Measurements from ENCODE around the gene CLEC11A. TPM values are rescaled to one million over a fixed set of nuclear protein-coding genes. Genes with fewer than 3 reads are reported as not detected.
A peak's percentile ranks its signal among the peaks of the same experiment; 100 is the strongest.

CLEC11A gene
- total RNA-seq, 1 donor = 23.5 TPM

GRCh38 chr19:50711196-50711595 is 12.0 kb upstream of the CLEC11A start:
- Histone ChIP-seq H3K79me2 (ENCODE audit: insufficient read depth, low read length) (no peaks in the 10 kb centered on the region), H3K27me3 (ENCODE audit: insufficient read depth, low read length) (no peaks in the 10 kb centered on the region), H2AFZ (ENCODE audit: low read length) (no peak overlapping the region), H3K4me1 (ENCODE audit: insufficient read depth, low read length) (no peaks in the 10 kb centered on the region), H3K4me2 (ENCODE audit: insufficient read depth, low read length) (no peak overlapping the region), H3K27ac (ENCODE audit: low read depth, low read length) (no peak overlapping the region), H3K36me3 (ENCODE audit: insufficient read depth, low read length) (no peaks in the 10 kb centered on the region), H4K20me1 (ENCODE audit: insufficient read depth, low read length) (no peaks in the 10 kb centered on the region), H3K4me3 (ENCODE audit: insufficient read depth, low read length) (no peak overlapping the region), H3K9me3 (ENCODE audit: low read depth, low read length) (no peaks in the 10 kb centered on the region)
- no peak for DNase-seq (ENCODE audit: insufficient read length, low spot score, missing footprints)
- TF ChIP-seq, protein P1, sequence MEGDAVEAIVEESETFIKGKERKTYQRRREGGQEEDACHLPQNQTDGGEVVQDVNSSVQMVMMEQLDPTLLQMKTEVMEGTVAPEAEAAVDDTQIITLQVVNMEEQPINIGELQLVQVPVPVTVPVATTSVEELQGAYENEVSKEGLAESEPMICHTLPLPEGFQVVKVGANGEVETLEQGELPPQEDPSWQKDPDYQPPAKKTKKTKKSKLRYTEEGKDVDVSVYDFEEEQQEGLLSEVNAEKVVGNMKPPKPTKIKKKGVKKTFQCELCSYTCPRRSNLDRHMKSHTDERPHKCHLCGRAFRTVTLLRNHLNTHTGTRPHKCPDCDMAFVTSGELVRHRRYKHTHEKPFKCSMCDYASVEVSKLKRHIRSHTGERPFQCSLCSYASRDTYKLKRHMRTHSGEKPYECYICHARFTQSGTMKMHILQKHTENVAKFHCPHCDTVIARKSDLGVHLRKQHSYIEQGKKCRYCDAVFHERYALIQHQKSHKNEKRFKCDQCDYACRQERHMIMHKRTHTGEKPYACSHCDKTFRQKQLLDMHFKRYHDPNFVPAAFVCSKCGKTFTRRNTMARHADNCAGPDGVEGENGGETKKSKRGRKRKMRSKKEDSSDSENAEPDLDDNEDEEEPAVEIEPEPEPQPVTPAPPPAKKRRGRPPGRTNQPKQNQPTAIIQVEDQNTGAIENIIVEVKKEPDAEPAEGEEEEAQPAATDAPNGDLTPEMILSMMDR (IDR thresholded peaks at IDR 0.05; ENCODE audit: extremely low read depth, low read depth, low read length) = no peak

- Histone ChIP-seq H3K79me2 (ENCODE audit: insufficient read depth, low read length) (no peaks in the 10 kb centered on the region), H3K4me3 (ENCODE audit: insufficient read depth, low read length) (no peak overlapping the region), H3K4me1 (ENCODE audit: insufficient read depth, low read length) (no peaks in the 10 kb centered on the region), H4K20me1 (ENCODE audit: insufficient read depth, low read length) (no peaks in the 10 kb centered on the region), H3K36me3 (ENCODE audit: insufficient read depth, low read length) (no peaks in the 10 kb centered on the region), H3K9me3 (ENCODE audit: low read depth, low read length) (no peaks in the 10 kb centered on the region), H3K27ac (ENCODE audit: low read depth, low read length) (no peak overlapping the region), H2AFZ (ENCODE audit: low read length) (no peak overlapping the region), H3K4me2 (ENCODE audit: insufficient read depth, low read length) (no peak overlapping the region), H3K27me3 (ENCODE audit: insufficient read depth, low read length) (no peaks in the 10 kb centered on the region)
- TF ChIP-seq, protein P1 (IDR thresholded peaks at IDR 0.05; ENCODE audit: extremely low read depth, low read depth, low read length) = no peak
- DNase-seq (ENCODE audit: insufficient read length, low spot score, missing footprints) = peak; percentile 45
Measured at GRCh38 chr19:50711805-50712204, 11.4 kb upstream of the CLEC11A start.

- no peaks in the 10 kb centered on the region for H3K27me3 ChIP-seq (ENCODE audit: insufficient read depth, low read length)
- H3K27ac ChIP-seq (ENCODE audit: low read depth, low read length) = no peak overlapping the region
- TF ChIP-seq, protein P1 (IDR thresholded peaks at IDR 0.05; ENCODE audit: extremely low read depth, low read depth, low read length) = no peak
- H3K4me2 ChIP-seq (ENCODE audit: insufficient read depth, low read length) = no peak overlapping the region
- no peak overlapping the region for H3K4me3 ChIP-seq (ENCODE audit: insufficient read depth, low read length)
- H3K79me2 ChIP-seq (ENCODE audit: insufficient read depth, low read length) = no peaks in the 10 kb centered on the region
- no peaks in the 10 kb centered on the region for H3K4me1 ChIP-seq (ENCODE audit: insufficient read depth, low read length)
- H2AFZ ChIP-seq (ENCODE audit: low read length) = no peak overlapping the region
- peaks cover 7% of the 10 kb centered on the region for H4K20me1 ChIP-seq (ENCODE audit: insufficient read depth, low read length)
- H3K9me3 ChIP-seq (ENCODE audit: low read depth, low read length) = no peaks in the 10 kb centered on the region
- DNase-seq (ENCODE audit: insufficient read length, low spot score, missing footprints) = peak; percentile 41
- no peaks in the 10 kb centered on the region for H3K36me3 ChIP-seq (ENCODE audit: insufficient read depth, low read length)
Measured at GRCh38 chr19:50712833-50713232, 10.3 kb upstream of the CLEC11A start.

GRCh38 chr19:50713556-50714236 is 9.5 kb upstream of the CLEC11A start:
- Histone ChIP-seq H3K4me1 (ENCODE audit: insufficient read depth, low read length) (no peaks in the 10 kb centered on the region), H3K9me3 (ENCODE audit: low read depth, low read length) (no peaks in the 10 kb centered on the region), H4K20me1 (ENCODE audit: insufficient read depth, low read length) (peaks cover 7% of the 10 kb centered on the region), H3K36me3 (ENCODE audit: insufficient read depth, low read length) (no peaks in the 10 kb centered on the region), H3K27ac (ENCODE audit: low read depth, low read length) (no peak overlapping the region), H3K4me3 (ENCODE audit: insufficient read depth, low read length) (no peak overlapping the region), H3K27me3 (ENCODE audit: insufficient read depth, low read length) (no peaks in the 10 kb centered on the region), H2AFZ (ENCODE audit: low read length) (no peak overlapping the region), H3K4me2 (ENCODE audit: insufficient read depth, low read length) (no peak overlapping the region), H3K79me2 (ENCODE audit: insufficient read depth, low read length) (no peaks in the 10 kb centered on the region)
- TF ChIP-seq, protein P1 (IDR thresholded peaks at IDR 0.05; ENCODE audit: extremely low read depth, low read depth, low read length) = no peak
- peak; percentile 44 for DNase-seq (ENCODE audit: insufficient read length, low spot score, missing footprints)
